HG03108 (cell line): ENCODE measurements around the gene PCDH9.
"Not testable (repeated sequence)": the region's sequence is repeated elsewhere in the genome, so short reads cannot be mapped to it uniquely, and the experiment has no call there.

Experiments
- ATAC-seq: cut with Tn5 transposase; IDR thresholded peaks from one replicate; pipeline ENCODE4 v1.9.1; 2021; ENCODE audit warnings: moderate library complexity; ENCODE audit not compliant: unreplicated experiment

The PCDH9 gene

DNA sequence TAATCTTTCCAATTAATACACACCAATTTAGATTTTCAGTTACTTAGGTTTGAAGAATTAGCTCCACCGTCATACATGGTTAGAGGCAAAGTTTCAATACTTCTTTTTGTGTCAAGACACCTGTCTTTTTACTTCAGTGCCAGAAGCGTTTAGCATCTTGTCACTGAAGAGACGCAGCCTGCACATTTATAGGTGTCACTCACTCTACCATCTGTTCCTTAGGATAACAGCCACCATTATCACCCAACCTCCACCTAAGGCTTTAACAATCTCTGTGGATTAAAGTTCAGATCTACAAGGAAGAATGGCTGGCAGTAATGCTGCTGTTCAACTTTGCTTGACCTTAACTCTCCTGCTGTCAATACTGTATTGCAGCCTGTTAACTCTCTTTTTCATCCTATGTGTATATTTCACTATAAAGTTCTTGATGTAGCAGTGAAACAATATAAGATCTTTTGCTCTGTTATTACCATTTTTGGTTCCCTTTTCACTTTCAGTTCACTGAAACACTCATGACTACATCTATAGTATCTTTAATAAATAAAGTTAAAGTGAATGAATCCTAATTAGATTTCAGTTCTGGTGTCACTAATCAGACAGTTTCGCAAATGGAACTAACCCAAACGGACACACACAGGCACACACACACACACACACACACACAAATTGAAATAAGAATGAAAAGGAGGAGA lies 435.6 kb downstream of the PCDH9 start:
- ATAC-seq: no peak

DNA sequence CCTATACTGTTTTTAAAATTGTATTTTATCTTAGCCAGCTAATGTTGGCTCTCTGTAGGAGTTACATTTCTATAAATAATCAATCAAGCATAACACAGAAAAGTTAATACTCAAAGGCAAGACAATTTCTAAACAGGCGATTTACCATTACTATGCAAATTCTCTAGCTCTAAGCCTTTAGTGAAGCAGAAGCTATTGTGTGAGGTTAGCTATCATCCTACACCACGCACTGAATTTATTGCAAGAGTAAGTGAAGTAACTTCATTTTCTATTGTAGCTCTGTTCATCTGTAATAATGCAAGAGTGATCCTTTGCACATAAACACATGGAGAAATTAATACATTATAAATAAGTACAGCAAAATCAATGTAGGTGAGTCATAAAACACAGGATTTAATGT lies 439.3 kb downstream of the PCDH9 start:
- no peak for ATAC-seq

DNA sequence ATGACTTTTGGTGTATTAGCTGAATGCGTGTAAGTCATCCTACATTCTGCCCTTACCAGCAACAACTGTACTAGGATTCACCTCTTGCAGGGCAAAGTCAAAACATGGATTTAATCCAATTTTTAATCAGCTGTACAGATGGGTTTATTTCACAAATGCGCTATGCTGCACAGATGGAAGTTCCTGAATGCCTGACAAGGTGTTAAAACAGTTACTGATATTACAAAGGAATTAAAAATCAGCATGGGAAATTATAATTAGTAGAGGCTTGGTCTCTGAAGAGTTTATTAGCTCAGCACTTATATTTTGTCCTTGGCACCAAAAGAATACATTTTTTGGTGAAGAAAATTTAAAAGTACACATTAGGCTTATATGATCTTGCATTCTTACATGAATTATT lies 448.9 kb downstream of the PCDH9 start:
- no peak for ATAC-seq

DNA sequence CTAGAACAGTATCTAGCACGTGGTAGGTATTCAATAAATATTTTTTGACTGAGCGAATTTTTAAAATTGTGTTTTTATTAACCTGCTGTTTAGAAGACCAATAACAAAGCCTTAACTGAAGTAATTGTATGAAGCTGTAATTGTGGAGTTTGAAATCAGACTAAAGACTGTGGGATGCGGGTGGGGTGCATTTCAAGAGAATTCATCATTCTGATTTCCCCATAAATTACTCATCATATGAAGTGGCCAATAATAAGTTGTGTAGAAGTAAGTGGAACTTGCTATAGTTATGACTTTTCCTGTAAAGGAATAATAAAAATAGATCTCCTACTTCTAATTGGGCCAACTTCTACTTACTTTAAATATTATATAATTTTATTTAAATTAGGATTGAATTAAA lies 449.3 kb downstream of the PCDH9 start:
- ATAC-seq: no peak

DNA sequence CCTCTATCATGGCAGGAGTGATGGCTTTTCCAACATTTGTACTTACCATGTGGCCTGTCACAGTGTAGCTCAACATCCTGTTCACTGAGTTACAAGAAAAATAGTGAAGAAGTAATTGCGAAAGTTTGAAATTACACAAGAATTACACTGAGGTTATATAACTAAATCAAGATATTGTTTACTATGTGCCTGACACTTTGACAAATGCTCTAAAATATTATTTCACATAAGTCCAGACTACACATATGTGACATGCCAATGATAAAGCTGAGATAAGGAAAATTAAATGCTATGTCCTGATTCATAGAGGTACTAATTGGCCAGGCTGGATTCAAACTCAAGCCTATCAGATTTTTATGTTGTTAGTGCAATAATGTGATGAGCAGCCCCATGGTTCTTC lies 451.7 kb downstream of the PCDH9 start:
- no peak for ATAC-seq

DNA sequence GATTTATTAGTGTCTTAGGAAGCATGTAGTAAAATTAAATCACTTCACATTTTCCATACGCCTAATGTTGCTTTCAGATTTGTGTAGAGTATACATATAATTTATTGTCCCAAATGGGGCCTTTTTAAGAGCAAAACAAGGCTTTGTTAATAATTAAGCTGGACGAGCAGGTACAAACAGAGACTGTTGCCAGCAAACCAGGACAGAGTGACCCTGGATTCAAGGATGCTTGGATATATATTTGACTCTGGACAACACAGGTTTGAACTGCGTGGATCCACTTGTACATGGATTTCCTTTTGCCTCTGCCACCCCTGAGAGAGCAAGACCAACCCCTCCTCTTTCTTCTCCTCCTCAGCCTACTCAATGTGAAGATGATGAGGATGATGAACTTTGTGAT lies 454.9 kb downstream of the PCDH9 start:
- ATAC-seq: no peak

DNA sequence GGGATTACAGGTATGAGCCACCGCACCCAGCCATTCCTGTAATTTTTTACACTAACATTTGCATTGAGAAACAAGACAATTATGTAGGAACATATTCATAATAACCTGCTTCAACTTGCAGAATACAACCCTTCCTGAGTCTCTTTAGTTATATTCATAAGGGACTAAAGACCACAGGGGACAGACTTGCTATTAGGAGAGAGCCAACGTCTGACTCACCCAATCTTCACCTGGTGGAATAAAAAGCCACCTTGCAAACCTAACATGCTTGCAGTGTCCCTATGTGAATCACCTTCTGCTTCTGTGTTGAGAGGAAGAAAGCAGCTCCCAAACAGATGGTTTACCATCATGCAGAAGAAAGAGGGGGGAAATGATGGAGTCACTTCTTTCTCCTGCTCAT lies 456.1 kb downstream of the PCDH9 start:
- ATAC-seq: no peak

DNA sequence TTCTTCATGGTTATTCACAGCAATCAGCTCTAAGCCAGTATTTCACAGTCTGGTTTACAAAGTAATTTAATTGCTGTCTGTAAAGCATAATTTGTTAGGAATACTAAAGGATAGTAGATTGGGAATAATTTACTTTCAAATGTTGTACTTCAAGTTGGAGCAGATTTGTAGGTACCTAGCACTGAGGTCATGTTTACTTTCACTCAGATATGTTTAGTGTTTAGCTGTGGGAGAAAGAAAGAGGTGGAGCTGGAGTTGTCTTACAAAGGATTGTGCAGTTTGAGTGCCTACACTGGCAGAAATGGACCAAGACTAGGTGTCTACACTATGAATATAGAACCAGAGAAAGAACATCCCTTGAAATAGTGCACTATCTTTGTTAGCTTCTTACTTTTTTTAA lies 464.6 kb downstream of the PCDH9 start:
- no peak for ATAC-seq

DNA sequence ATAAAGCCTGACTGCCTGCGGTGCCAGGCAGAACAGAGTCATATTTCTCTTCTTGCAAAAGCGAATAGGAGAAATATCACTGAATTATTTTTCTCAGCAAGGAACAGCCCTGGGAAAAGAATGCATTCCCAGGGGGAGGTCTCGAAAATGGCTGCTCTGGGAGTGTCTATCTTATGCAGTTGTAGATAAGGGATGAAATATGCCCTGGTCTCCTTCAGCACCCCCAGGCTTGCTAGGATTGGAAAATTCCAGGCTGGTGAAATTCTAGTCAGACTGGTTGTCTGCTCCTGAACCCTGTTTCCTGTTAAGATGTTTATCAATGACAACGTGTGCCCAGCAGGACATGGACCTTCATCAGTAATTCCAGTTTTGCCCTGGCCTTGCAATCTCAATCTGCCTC lies 469.5 kb downstream of the PCDH9 start:
- not testable (repeated sequence) for ATAC-seq

DNA sequence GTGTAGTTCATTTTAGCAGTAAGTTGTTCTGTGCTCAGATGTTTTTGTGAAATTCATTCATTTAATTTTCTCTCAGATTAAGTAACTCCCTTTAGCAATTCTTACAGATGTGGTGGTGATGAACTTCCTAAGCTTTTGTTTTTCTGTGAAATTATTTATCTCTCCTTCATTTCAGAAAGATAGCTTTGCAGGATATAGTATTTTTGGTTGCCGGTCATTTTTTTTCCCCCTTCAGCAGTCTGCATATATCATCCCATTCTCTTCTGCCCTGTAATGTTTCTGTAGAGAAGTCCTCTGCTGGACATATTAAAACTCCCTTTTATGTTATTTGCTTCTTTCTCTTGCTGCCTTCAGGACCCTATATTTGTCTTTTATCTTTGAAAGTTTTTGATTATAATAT lies 470.2 kb downstream of the PCDH9 start:
- no peak for ATAC-seq

DNA sequence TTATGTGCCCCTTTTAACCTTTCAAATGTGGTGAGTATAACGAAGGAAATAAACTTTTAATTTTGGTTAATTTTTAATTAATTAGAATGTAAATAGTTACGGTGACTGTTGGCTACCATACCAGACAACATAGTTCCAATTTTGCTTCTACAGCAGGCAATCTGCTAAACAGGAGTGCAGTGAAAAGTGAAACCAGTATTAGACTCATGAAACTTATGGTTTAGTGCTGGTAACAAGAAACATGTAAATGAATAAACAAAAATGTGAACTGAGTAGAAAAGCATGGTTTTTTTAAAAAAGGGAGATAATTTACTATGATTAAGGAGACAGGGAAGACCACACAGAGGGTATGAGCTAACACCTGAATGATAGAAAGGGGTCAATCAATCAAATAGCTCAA lies 478.4 kb downstream of the PCDH9 start:
- ATAC-seq: no peak

DNA sequence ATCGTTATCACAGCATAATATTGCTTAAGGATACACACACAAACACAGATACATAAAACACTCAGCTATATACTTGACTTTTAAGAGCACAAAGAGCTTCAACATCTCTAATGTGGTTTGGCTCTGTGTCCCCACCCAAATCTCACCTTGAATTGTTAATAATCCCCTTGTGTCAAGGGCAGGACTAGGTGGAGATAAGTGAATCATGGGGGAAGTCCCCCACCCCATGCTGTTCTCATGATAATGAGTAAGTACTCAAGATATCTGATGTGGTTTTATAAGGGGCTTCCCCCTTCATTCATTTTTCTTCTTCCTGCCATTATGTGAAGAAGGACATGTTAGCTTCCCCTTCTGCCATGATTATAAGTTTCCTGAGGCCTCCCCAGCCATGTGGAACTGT lies 481.4 kb downstream of the PCDH9 start:
- ATAC-seq: no peak

DNA sequence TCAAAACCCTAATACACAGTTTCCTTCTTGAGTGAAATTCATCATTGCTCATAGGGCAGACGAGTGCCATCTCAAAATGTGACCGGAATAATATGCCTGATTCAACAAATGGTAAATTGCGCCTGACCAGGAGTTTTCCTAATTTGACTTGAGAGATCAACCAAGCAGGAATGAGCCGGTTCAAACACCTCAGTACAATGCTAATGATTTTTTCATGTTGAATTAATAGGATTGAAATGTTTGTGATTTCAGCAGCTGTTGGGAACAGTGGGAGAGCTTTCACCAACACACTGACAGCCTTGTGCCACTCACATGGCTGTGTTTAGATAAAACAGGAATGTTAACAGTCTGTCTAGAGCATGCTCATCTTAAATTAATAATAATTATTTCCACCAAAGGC lies 484.8 kb downstream of the PCDH9 start:
- ATAC-seq: no peak

DNA sequence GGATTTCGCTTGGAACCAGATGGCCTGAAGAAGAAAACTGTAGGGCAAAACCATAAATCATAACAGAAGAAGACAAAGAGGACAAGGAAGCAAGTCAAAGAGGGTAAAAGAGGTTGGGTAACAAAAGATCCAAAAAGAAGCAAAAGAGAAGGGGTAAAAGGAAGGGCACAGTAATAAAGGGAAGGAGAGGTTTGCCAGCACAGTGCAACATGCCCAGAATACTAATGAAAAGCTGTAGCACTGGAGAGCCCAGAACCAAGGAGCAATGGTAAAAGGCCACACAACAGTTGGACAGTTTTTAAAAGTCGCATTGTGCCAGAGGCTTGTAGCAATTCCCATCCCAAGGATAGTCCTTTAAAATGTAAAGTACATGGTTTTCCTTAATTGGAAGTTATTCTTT lies 506.6 kb downstream of the PCDH9 start:
- no peak for ATAC-seq

DNA sequence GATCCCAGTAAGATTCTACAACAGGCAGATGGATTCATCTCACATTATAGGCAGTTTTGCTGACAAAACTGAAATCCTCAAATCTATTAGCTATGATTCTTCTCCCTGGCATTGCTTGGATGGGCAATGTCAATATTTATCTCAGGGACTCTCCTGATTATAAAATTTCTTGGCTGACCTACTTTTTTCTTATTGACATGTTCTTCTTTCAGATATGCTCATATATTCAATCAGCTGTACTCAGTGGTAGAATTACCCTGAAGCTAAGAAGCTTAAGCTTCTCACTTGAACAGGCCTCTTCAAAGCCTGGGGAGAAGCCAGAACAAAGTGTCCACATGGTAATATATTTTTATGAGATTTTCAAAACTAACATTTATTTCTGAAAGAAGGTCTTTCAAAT lies 513.6 kb downstream of the PCDH9 start:
- ATAC-seq: no peak

DNA sequence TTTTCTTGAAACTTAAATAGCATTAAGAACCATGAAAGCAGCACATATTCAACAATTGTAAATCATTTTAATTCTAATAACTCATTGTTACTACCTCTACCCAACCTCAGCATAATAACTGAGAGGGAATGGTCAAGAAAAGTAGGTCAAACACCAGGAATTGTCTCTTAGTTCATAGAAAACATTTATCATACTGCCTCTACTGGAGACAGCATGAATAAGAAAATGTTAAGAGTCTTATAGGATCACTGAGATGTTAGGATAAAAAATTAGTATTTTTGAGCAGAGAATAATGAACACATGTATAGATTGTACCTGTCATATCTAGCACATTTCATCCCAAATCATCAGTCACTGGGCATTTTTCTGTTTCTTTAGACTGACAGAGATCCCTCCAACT lies 515.3 kb downstream of the PCDH9 start:
- ATAC-seq: no peak

DNA sequence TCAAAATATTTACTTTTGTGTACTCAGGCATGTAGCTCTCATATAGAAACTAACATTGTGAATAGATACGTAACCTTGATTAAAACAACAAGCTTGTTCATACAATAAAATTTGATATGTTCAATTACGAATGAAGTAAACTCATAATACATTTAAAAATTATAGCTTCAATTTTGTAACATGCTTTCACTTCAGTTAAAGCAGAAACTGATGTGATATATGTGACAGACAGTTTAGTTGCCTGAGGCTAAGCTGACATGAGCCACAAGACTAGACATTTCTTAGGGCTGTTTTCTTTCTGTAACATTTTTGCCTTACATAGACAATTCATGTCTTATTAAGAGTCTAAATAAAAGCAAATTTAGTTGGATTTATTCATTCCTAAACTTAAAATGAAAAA lies 526.0 kb downstream of the PCDH9 start:
- ATAC-seq: no peak

DNA sequence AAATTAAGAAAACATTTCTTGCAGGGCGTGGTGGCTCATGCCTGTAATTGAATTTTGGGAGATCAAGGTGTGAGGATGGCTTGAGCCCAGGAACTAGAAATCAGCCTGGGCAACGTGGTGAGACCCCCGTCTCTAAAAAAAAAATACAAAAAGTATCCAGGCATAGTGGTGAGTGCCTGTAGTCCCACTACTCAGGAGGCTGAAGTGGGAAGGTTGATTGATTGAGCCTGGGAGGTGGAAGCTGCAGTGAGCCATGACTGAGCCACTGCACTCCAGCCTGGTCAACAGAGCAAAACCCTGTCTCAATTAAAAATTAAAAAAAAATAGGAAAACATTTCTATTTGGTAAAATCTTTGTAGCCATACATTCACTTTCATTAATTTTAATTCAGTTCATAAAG lies 526.5 kb downstream of the PCDH9 start:
- no peak for ATAC-seq

DNA sequence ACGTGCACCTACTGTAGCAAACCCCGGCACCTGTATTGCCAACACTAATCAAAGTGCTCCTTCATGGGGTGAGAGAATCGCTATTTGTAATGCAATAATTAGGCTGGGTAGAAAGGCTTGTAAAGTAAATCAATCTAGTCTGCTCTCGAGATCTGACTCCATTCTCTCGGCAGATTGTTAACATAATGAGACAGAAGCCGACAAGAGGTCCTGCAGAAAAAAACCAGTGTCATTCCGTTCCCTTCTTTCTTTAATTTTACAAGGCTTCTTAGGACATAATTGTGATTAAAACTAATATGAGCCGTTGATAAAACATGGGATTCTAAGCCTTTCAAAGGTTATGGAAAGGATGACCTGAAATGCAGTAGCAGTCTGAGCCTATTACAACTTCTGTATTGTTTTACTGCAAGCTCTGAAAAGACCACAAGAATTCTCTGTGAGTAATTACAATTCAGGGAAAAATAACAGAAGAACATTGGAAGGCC lies 530.0 kb downstream of the PCDH9 start:
- ATAC-seq: no peak

DNA sequence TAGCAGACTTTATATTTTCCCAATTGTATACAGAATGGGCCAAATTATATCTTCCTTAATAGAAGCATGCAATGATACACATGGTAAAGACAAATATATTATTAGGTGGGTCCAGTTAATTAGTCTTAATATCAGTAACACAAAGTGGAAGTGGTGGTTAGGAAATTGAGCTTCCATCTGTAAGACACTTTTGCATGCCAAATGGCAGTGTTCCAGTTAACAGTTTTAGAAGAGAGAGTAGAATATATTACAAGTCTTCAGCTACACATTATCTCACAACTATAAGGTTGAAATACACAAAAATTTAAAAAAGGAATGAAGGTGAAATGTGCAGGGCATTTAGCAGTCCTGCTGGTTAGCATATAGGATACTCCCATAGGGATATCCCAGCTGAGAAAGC lies 536.5 kb downstream of the PCDH9 start:
- no peak for ATAC-seq

DNA sequence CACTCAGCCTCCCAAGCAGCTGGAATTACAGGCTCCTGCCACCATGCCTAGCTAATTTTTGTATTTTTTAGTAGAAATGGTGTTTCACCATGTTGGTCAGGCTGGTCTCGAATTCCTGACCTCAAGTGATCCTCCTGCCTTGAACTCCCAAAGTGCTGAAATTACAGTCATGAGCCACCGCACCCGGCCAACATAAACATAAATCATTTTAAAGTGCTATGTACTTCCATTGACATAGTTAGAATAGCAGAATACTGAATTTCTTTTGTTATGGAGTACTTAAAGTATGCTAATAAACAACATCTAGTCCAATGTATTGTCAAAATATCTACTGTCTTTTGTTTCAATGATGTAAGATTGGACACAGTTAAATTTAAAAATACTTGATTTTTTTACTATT lies 539.0 kb downstream of the PCDH9 start:
- ATAC-seq: no peak

DNA sequence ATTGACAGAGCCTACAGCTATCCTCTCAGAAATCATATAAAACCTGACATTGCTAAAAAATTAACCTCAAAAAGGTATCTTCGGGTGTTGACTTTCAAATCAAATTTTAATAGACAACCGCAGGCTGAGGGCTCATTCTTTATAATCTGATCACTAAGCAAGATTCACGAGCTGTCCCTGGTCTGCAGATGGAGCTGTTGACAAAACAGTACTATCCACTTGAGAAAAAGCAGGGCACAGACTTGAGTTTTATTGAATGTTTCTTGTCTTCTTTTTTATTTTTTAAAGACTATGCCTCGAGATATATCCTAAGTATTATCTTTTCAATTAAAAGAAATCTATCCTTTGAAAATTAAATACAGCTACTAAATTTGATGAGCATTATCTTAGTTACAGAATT lies 540.5 kb downstream of the PCDH9 start:
- no peak for ATAC-seq

DNA sequence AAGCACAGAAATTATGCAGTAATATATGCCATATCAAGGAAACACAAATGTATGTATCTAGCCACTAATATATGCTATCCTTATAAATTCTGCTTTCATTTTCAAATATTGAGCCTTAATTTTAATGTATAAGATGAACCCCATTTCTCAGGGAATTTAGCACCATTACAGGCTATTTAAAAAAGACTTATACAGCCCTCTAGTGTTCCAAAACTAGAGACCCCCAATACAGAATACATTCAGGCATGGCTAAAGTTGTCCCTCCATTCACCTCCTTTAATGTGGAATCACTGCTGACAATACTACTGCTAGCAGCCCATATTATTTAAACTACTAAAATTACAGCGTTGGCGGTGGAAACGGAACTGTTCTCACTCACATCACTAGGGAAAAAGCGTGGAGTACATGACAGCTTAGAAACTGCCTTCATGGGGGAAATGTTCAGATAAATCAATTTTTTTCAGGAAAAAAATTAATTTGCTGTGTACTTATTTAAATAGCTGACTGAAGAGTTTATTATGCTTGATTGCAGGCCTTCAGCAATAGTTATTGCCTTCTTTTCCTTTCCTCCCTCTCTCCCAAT lies 541.0 kb downstream of the PCDH9 start:
- ATAC-seq: no peak
